ENCODE data around the gene KRTAP21-2. TPM values are rescaled to one million over a fixed set of nuclear protein-coding genes. Genes with fewer than 3 reads are reported as not detected.

Gene KRTAP21-2
- total and polyA plus RNA-seq, 4 donors, result not detected

DNA sequence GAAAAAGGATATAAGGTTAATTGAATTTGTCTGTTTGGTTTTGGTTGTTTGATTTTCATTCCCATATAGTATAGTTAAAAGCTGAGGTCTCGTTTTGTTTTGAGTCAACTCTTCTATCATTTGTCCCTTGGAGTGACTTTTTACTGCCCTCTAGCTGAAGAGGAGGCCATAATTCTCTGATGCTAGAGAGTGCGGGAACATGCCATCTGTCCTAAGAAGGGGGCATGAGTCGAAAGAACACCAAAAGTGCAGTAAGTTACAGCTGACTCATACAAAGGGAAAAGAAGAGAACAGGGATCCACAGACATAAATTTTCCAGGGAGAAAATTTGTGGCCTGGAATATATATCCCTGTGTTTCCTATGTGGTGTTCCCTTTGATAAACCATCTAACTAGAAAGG, 32.6 kb downstream of the KRTAP21-2 start:
- TF ChIP-seq, protein P1, sequence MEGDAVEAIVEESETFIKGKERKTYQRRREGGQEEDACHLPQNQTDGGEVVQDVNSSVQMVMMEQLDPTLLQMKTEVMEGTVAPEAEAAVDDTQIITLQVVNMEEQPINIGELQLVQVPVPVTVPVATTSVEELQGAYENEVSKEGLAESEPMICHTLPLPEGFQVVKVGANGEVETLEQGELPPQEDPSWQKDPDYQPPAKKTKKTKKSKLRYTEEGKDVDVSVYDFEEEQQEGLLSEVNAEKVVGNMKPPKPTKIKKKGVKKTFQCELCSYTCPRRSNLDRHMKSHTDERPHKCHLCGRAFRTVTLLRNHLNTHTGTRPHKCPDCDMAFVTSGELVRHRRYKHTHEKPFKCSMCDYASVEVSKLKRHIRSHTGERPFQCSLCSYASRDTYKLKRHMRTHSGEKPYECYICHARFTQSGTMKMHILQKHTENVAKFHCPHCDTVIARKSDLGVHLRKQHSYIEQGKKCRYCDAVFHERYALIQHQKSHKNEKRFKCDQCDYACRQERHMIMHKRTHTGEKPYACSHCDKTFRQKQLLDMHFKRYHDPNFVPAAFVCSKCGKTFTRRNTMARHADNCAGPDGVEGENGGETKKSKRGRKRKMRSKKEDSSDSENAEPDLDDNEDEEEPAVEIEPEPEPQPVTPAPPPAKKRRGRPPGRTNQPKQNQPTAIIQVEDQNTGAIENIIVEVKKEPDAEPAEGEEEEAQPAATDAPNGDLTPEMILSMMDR (IDR thresholded peaks at IDR 0.05; ENCODE audit: control extremely low read depth, extremely low read depth), result no peak
- Histone ChIP-seq H3K4me1 (ENCODE audit: control insufficient read depth in 5 of 5, insufficient read depth in 5 of 5, low read length in 5 of 5) (no peaks in the 10 kb centered on the region), H3K27ac (ENCODE audit: low read depth in 1 of 2, low read length in 1 of 2) (no peak overlapping the region), H3K9ac (ENCODE audit: insufficient read depth in 1 of 2, low read length in 2 of 2) (no peak overlapping the region), H3K9me3 (ENCODE audit: control insufficient read depth in 4 of 4, insufficient read depth in 3 of 4, low read length in 3 of 4) (peaks cover 0 to 3% (median under 1%) of the 10 kb centered on the region in 4 donors), H3K27me3 (ENCODE audit: control insufficient read depth in 3 of 3, insufficient read depth in 3 of 3, low read length in 2 of 3) (no peaks in the 10 kb centered on the region), H3K36me3 (ENCODE audit: control insufficient read depth in 4 of 4, insufficient read depth in 4 of 4, low read length in 4 of 4) (no peaks in the 10 kb centered on the region), H3K4me3 (no peak overlapping the region)
- no peak for DNase-seq
- ATAC-seq (ENCODE audit: insufficient read depth, low FRiP score), result no peak
- WGBS, 2 donors, result 64 to 74% methylated on average over 3 of the region's 3 CpGs

DNA sequence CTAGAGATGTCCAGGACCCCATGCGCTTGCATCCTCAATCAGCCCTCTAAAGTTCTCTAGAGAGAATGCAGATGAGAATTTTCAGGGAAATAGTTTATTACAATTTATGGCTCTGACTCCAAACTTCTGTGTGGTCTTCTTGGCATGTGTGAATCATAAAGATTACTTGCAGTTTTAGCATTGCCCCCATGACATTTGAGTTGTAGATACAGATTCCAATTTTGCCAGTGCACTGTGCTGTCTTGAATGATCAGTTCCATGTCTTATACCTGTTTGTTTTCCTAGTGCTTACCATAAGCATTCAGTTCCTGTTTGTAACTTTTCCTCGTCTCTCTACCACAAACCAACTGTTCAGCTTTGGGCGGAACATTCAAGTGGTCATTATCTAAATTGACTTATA, 33.3 kb downstream of the KRTAP21-2 start:
- H3K27me3 ChIP-seq (ENCODE audit: control insufficient read depth in 3 of 3, insufficient read depth in 3 of 3, low read length in 2 of 3), result no peaks in the 10 kb centered on the region
- 82 to 86% methylated on average over 3 of the region's 3 CpGs for WGBS, 2 donors
- DNase-seq (no peak), ATAC-seq (ENCODE audit: insufficient read depth, low FRiP score) (no peak)
- no peak overlapping the region for H3K9ac ChIP-seq (ENCODE audit: insufficient read depth in 1 of 2, low read length in 2 of 2)
- no peaks in the 10 kb centered on the region for H3K4me1 ChIP-seq (ENCODE audit: control insufficient read depth in 5 of 5, insufficient read depth in 5 of 5, low read length in 5 of 5)
- no peak overlapping the region for H3K4me3 ChIP-seq
- TF ChIP-seq, protein P1 (IDR thresholded peaks at IDR 0.05; ENCODE audit: control extremely low read depth, extremely low read depth), result no peak
- H3K27ac ChIP-seq (ENCODE audit: low read depth in 1 of 2, low read length in 1 of 2), result no peak overlapping the region
- peaks cover 0 to 3% (median under 1%) of the 10 kb centered on the region in 4 donors for H3K9me3 ChIP-seq (ENCODE audit: control insufficient read depth in 4 of 4, insufficient read depth in 3 of 4, low read length in 3 of 4)
- no peaks in the 10 kb centered on the region for H3K36me3 ChIP-seq (ENCODE audit: control insufficient read depth in 4 of 4, insufficient read depth in 4 of 4, low read length in 4 of 4)

DNA sequence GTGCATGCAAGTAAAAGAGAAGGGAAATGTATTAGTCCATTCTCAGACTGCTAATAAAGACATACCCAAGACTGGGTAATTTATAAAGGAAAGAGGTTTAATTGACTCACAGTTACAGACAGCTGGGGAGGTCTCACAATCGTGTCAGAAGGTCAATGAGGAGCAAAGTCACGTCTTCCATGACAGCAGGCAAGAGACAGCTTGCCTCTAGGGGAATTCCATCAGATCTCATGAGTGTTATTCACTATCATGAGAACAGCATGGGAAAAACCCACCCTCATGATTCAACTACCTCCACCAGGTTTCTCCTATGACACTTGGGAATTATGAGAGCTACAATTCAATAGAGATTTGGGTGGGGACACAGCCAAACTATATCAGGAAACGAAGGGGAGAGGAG, 36.6 kb downstream of the KRTAP21-2 start:
- DNase-seq, result no peak
- ATAC-seq (ENCODE audit: insufficient read depth, low FRiP score), result no peak
- H3K9ac ChIP-seq (ENCODE audit: insufficient read depth in 1 of 2, low read length in 2 of 2), result no peak overlapping the region
- no peak overlapping the region for H3K4me3 ChIP-seq
- H3K36me3 ChIP-seq (ENCODE audit: control insufficient read depth in 4 of 4, insufficient read depth in 4 of 4, low read length in 4 of 4), result no peaks in the 10 kb centered on the region
- WGBS, 2 donors, result 30 to 60% methylated on average over 3 of the region's 3 CpGs
- H3K4me1 ChIP-seq (ENCODE audit: control insufficient read depth in 5 of 5, insufficient read depth in 5 of 5, low read length in 5 of 5), result no peaks in the 10 kb centered on the region
- TF ChIP-seq, protein P1 (IDR thresholded peaks at IDR 0.05; ENCODE audit: control extremely low read depth, extremely low read depth), result no peak
- no peaks in the 10 kb centered on the region for H3K27me3 ChIP-seq (ENCODE audit: control insufficient read depth in 3 of 3, insufficient read depth in 3 of 3, low read length in 2 of 3)
- no peak overlapping the region for H3K27ac ChIP-seq (ENCODE audit: low read depth in 1 of 2, low read length in 1 of 2)
- peaks cover 0 to 3% (median under 1%) of the 10 kb centered on the region in 4 donors for H3K9me3 ChIP-seq (ENCODE audit: control insufficient read depth in 4 of 4, insufficient read depth in 3 of 4, low read length in 3 of 4)

DNA sequence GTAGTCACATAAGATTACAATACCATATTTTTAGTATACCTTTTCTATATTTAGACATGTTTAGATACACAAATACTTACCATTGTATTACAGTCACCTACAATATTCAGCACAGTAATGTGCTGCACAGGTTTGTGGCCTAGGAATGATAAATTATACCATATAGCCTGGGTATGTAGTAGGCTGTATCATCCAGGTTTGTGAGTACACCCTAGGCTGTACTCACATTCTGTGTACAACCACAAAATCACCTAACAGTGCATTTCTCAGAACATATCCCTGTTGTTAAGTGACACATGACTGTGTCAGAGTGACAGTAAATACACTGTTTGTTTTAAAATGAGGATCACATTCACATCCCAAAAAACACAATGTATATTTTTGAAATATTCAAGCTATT, 39.6 kb downstream of the KRTAP21-2 start:
- Histone ChIP-seq H3K9me3 (ENCODE audit: control insufficient read depth in 4 of 4, insufficient read depth in 3 of 4, low read length in 3 of 4) (peaks cover 0 to 3% (median 0%) of the 10 kb centered on the region in 4 donors), H3K27me3 (ENCODE audit: control insufficient read depth in 3 of 3, insufficient read depth in 3 of 3, low read length in 2 of 3) (no peaks in the 10 kb centered on the region), H3K4me3 (no peak overlapping the region), H3K4me1 (ENCODE audit: control insufficient read depth in 5 of 5, insufficient read depth in 5 of 5, low read length in 5 of 5) (no peaks in the 10 kb centered on the region), H3K27ac (ENCODE audit: low read depth in 1 of 2, low read length in 1 of 2) (no peak overlapping the region), H3K36me3 (ENCODE audit: control insufficient read depth in 4 of 4, insufficient read depth in 4 of 4, low read length in 4 of 4) (no peaks in the 10 kb centered on the region), H3K9ac (ENCODE audit: insufficient read depth in 1 of 2, low read length in 2 of 2) (no peak overlapping the region)
- TF ChIP-seq, protein P1 (IDR thresholded peaks at IDR 0.05; ENCODE audit: control extremely low read depth, extremely low read depth), result no peak
- DNase-seq (no peak), ATAC-seq (ENCODE audit: insufficient read depth, low FRiP score) (no peak)

All from lung (tissue), 12 donors.